Measurements from ENCODE around the gene TNNI3K.

The TNNI3K gene

DNA sequence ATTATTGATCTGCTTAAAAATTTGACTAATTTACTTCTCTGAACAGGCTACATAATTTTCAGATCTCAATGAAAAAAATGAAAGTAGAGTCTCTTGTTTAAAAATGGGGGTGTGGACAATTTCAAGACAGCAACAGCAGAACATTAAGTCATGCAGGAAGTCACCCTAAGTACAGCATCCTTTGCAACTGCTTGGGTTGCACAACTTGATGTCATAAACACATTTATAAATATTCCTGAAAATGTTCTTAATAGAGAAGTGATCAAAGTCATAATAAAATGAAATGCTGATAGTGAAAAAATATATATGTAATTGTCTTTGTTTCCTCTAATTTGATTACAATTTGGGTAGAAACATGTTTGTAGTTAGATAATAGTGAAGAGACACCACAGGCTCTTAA is 79.3 kb downstream of the TNNI3K start:
- Histone ChIP-seq H3K27me3 (ENCODE audit: insufficient read depth, low read length) (no peaks in the 10 kb centered on the region), H2AFZ (ENCODE audit: low read length) (no peak overlapping the region), H3F3A (ENCODE audit: insufficient read depth, low read length) (no peaks in the 10 kb centered on the region), H3K9me3 (ENCODE audit: low read length) (no peaks in the 10 kb centered on the region), H3K9me2 (ENCODE audit: low read depth, low read length) (no peaks in the 10 kb centered on the region), H3K4me2 (ENCODE audit: low read length) (no peak overlapping the region), H4K20me1 (ENCODE audit: insufficient read depth, low read length) (no peaks in the 10 kb centered on the region), H3K4me3 (ENCODE audit: low read depth, low read length, poor library complexity, severe bottlenecking) (no peak overlapping the region), H3K9ac (ENCODE audit: low read length) (no peak overlapping the region), H3K27ac (ENCODE audit: low read depth, low read length, poor library complexity, severe bottlenecking) (no peak overlapping the region), H3K79me2 (ENCODE audit: insufficient read depth, low read length) (no peaks in the 10 kb centered on the region), H3K36me3 (ENCODE audit: insufficient read depth, low read length) (no peaks in the 10 kb centered on the region), H3K4me1 (ENCODE audit: insufficient read depth, low read length, severe bottlenecking) (no peaks in the 10 kb centered on the region)
- TF ChIP-seq, protein P1, sequence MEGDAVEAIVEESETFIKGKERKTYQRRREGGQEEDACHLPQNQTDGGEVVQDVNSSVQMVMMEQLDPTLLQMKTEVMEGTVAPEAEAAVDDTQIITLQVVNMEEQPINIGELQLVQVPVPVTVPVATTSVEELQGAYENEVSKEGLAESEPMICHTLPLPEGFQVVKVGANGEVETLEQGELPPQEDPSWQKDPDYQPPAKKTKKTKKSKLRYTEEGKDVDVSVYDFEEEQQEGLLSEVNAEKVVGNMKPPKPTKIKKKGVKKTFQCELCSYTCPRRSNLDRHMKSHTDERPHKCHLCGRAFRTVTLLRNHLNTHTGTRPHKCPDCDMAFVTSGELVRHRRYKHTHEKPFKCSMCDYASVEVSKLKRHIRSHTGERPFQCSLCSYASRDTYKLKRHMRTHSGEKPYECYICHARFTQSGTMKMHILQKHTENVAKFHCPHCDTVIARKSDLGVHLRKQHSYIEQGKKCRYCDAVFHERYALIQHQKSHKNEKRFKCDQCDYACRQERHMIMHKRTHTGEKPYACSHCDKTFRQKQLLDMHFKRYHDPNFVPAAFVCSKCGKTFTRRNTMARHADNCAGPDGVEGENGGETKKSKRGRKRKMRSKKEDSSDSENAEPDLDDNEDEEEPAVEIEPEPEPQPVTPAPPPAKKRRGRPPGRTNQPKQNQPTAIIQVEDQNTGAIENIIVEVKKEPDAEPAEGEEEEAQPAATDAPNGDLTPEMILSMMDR (IDR thresholded peaks at IDR 0.05; ENCODE audit: low read length): no peak
- no peak for TF ChIP-seq EZH2 (IDR thresholded peaks at IDR 0.05; ENCODE audit: borderline replicate concordance, low read length)

DNA sequence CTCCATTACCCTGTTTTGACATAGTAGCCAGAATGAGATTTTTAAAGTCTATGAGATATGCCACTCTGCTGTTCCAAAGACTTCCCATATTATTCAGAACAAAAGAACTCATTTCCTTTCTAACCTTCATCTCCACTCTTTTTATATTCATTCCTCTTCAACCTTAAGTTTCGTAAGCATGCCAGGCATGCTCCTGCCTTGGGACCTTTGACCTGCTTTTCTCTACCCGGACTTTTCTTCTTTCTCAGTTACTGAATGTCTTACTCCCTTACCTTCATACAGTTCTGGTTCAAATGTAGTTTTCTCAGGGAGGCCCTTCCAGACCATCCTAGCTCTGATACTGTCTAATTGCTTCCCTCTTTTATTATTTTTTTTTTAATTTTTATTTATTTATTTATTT is 81.1 kb downstream of the TNNI3K start:
- H3K9me2 ChIP-seq (ENCODE audit: low read depth, low read length): no peaks in the 10 kb centered on the region
- H3K9me3 ChIP-seq (ENCODE audit: low read length): no peaks in the 10 kb centered on the region
- no peak overlapping the region for H2AFZ ChIP-seq (ENCODE audit: low read length)
- H3K4me3 ChIP-seq (ENCODE audit: low read depth, low read length, poor library complexity, severe bottlenecking): no peak overlapping the region
- H3K36me3 ChIP-seq (ENCODE audit: insufficient read depth, low read length): no peaks in the 10 kb centered on the region
- no peak overlapping the region for H3K27ac ChIP-seq (ENCODE audit: low read depth, low read length, poor library complexity, severe bottlenecking)
- no peak overlapping the region for H3K4me2 ChIP-seq (ENCODE audit: low read length)
- H3K79me2 ChIP-seq (ENCODE audit: insufficient read depth, low read length): no peaks in the 10 kb centered on the region
- TF ChIP-seq EZH2 (IDR thresholded peaks at IDR 0.05; ENCODE audit: borderline replicate concordance, low read length): no peak
- TF ChIP-seq, protein P1 (IDR thresholded peaks at IDR 0.05; ENCODE audit: low read length): no peak
- H3K27me3 ChIP-seq (ENCODE audit: insufficient read depth, low read length): no peaks in the 10 kb centered on the region
- no peaks in the 10 kb centered on the region for H4K20me1 ChIP-seq (ENCODE audit: insufficient read depth, low read length)
- no peaks in the 10 kb centered on the region for H3F3A ChIP-seq (ENCODE audit: insufficient read depth, low read length)
- H3K4me1 ChIP-seq (ENCODE audit: insufficient read depth, low read length, severe bottlenecking): no peaks in the 10 kb centered on the region
- H3K9ac ChIP-seq (ENCODE audit: low read length): no peak overlapping the region

DNA sequence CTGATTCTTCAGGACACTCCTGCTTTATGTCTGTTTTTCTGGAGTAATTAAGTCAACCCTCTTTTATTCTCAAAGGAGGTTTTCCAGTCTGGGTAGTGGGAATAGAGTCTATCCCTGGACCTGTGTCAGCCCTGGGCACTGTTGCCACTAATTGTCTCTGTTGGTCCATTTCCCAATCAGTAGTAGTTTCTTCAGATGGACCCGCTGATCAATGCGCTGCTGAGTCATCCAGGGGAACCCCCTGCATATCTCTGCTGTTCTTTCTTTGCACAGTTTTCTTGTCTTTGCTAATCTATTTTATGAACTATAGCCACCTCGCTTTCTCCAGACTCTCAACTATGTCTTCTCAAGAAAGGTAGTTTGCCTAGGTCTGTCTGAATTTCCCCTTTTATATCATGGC is 82.5 kb downstream of the TNNI3K start:
- Histone ChIP-seq H3K27ac (ENCODE audit: low read depth, low read length, poor library complexity, severe bottlenecking) (no peak overlapping the region), H3K27me3 (ENCODE audit: insufficient read depth, low read length) (no peaks in the 10 kb centered on the region), H3K4me1 (ENCODE audit: insufficient read depth, low read length, severe bottlenecking) (no peaks in the 10 kb centered on the region), H3K79me2 (ENCODE audit: insufficient read depth, low read length) (no peaks in the 10 kb centered on the region), H3F3A (ENCODE audit: insufficient read depth, low read length) (no peaks in the 10 kb centered on the region), H4K20me1 (ENCODE audit: insufficient read depth, low read length) (no peaks in the 10 kb centered on the region), H3K4me2 (ENCODE audit: low read length) (no peak overlapping the region), H3K9me3 (ENCODE audit: low read length) (no peaks in the 10 kb centered on the region), H2AFZ (ENCODE audit: low read length) (no peak overlapping the region), H3K9ac (ENCODE audit: low read length) (no peak overlapping the region), H3K9me2 (ENCODE audit: low read depth, low read length) (no peaks in the 10 kb centered on the region), H3K36me3 (ENCODE audit: insufficient read depth, low read length) (no peaks in the 10 kb centered on the region), H3K4me3 (ENCODE audit: low read depth, low read length, poor library complexity, severe bottlenecking) (no peak overlapping the region)
- TF ChIP-seq, protein P1 (IDR thresholded peaks at IDR 0.05; ENCODE audit: low read length): no peak
- TF ChIP-seq EZH2 (IDR thresholded peaks at IDR 0.05; ENCODE audit: borderline replicate concordance, low read length): no peak

Data from OCI-LY1 (cell line).